ENCODE data around the gene CREB5.

CREB5 gene

GRCh38 chr7:28638914-28639313 is 226.6 kb downstream of the CREB5 start:
- TF ChIP-seq EZH2phosphoT487 (IDR thresholded peaks at IDR 0.05; ENCODE audit: borderline replicate concordance) (no peak), CTCF (conservative IDR thresholded peaks at IDR 0.05; ENCODE audit: low read length) (no peak)
- H3K9me2 ChIP-seq (replicated peaks; ENCODE audit: low read depth, low read length): no peaks in the 10 kb centered on the region
- H3K36me3 ChIP-seq (ENCODE audit: insufficient read depth, low read length): no peaks in the 10 kb centered on the region
- no peaks in the 10 kb centered on the region for H3K4me1 ChIP-seq (ENCODE audit: insufficient read depth, low read length, poor library complexity, severe bottlenecking)
- no peak overlapping the region for H3K4me2 ChIP-seq (ENCODE audit: low read depth, low read length, poor library complexity, severe bottlenecking)
- H4K20me1 ChIP-seq (ENCODE audit: insufficient read depth, low read length, poor library complexity, severe bottlenecking): no peaks in the 10 kb centered on the region
- no peaks in the 10 kb centered on the region for H3K9me3 ChIP-seq (ENCODE audit: insufficient read depth, low read depth, low read length)
- H3K27me3 ChIP-seq (ENCODE audit: insufficient read depth, low read length, poor library complexity, severe bottlenecking): no peaks in the 10 kb centered on the region
- no peaks in the 10 kb centered on the region for H3F3A ChIP-seq (ENCODE audit: low read depth)
- no peak overlapping the region for H2AFZ ChIP-seq (ENCODE audit: low read length)
- H3K79me2 ChIP-seq (ENCODE audit: insufficient read depth, low read length): no peaks in the 10 kb centered on the region
- no peak overlapping the region for H3K9ac ChIP-seq (ENCODE audit: low read depth, low read length, poor library complexity, severe bottlenecking)
- no peak overlapping the region for H3K4me3 ChIP-seq (ENCODE audit: low read length, poor library complexity, severe bottlenecking)

GRCh38 chr7:28640001-28640400 is 227.7 kb downstream of the CREB5 start:
- Histone ChIP-seq H3K79me2 (ENCODE audit: insufficient read depth, low read length) (no peaks in the 10 kb centered on the region), H3K36me3 (ENCODE audit: insufficient read depth, low read length) (no peaks in the 10 kb centered on the region), H3K4me3 (ENCODE audit: low read length, poor library complexity, severe bottlenecking) (no peak overlapping the region), H3K27me3 (ENCODE audit: insufficient read depth, low read length, poor library complexity, severe bottlenecking) (no peaks in the 10 kb centered on the region), H3K9me2 (replicated peaks; ENCODE audit: low read depth, low read length) (no peaks in the 10 kb centered on the region), H3K4me2 (ENCODE audit: low read depth, low read length, poor library complexity, severe bottlenecking) (no peak overlapping the region), H2AFZ (ENCODE audit: low read length) (no peak overlapping the region), H3K9me3 (ENCODE audit: insufficient read depth, low read depth, low read length) (no peaks in the 10 kb centered on the region), H4K20me1 (ENCODE audit: insufficient read depth, low read length, poor library complexity, severe bottlenecking) (no peaks in the 10 kb centered on the region), H3K9ac (ENCODE audit: low read depth, low read length, poor library complexity, severe bottlenecking) (no peak overlapping the region), H3K4me1 (ENCODE audit: insufficient read depth, low read length, poor library complexity, severe bottlenecking) (no peaks in the 10 kb centered on the region), H3F3A (ENCODE audit: low read depth) (no peaks in the 10 kb centered on the region)
- TF ChIP-seq EZH2phosphoT487 (IDR thresholded peaks at IDR 0.05; ENCODE audit: borderline replicate concordance) (no peak), CTCF (conservative IDR thresholded peaks at IDR 0.05; ENCODE audit: low read length) (no peak)

GRCh38 chr7:28641752-28642545 is 229.6 kb downstream of the CREB5 start:
- Histone ChIP-seq H3K9ac (ENCODE audit: low read depth, low read length, poor library complexity, severe bottlenecking) (no peak overlapping the region), H2AFZ (ENCODE audit: low read length) (no peak overlapping the region), H3K27me3 (ENCODE audit: insufficient read depth, low read length, poor library complexity, severe bottlenecking) (no peaks in the 10 kb centered on the region), H3K9me2 (replicated peaks; ENCODE audit: low read depth, low read length) (no peaks in the 10 kb centered on the region), H3K79me2 (ENCODE audit: insufficient read depth, low read length) (no peaks in the 10 kb centered on the region), H3K4me2 (ENCODE audit: low read depth, low read length, poor library complexity, severe bottlenecking) (no peak overlapping the region), H3K9me3 (ENCODE audit: insufficient read depth, low read depth, low read length) (no peaks in the 10 kb centered on the region), H4K20me1 (ENCODE audit: insufficient read depth, low read length, poor library complexity, severe bottlenecking) (no peaks in the 10 kb centered on the region), H3K36me3 (ENCODE audit: insufficient read depth, low read length) (no peaks in the 10 kb centered on the region), H3K4me3 (ENCODE audit: low read length, poor library complexity, severe bottlenecking) (no peak overlapping the region), H3F3A (ENCODE audit: low read depth) (no peaks in the 10 kb centered on the region), H3K4me1 (ENCODE audit: insufficient read depth, low read length, poor library complexity, severe bottlenecking) (no peaks in the 10 kb centered on the region)
- TF ChIP-seq CTCF (conservative IDR thresholded peaks at IDR 0.05; ENCODE audit: low read length) (no peak), EZH2phosphoT487 (IDR thresholded peaks at IDR 0.05; ENCODE audit: borderline replicate concordance) (no peak)

Data from Loucy (cell line).